Ammon's horn (tissue), 1 donor: ENCODE data around the gene KHK.
"Not testable (repeated sequence)": the region's sequence is repeated elsewhere in the genome, so short reads cannot be mapped to it uniquely, and the experiment has no call there.

Experiments used
- DNase-seq: peaks from one replicate; pipeline ENCODE4 v3.0.0-alpha.2; 2016; ENCODE audit warnings: low spot score

KHK gene

GRCh38 chr2:27060323-27060722 is 26.2 kb upstream of the KHK start:
- no peak for DNase-seq

DNA sequence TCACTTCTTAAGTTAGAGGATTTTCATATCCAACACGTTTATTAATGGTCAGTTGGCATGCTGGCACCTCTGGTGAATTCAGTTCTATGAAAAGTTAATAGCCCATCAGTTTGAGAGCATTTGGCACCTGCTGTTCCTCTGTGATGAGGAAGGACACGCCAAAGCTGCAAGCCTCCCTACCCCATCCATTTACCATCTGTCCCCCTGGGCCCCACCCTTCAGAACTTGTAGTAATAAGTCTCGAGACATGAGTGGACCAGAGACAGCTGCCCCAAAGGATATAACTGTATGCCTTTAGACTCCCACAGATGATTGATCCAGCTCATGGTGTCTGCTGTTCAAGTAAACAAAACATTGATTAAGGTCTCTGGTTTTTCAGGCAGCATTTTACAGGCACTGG is 21.4 kb upstream of the KHK start:
- no peak for DNase-seq

GRCh38 chr2:27067385-27067784 is 19.2 kb upstream of the KHK start:
- no peak for DNase-seq

- DNase-seq: no peak
Observed at GRCh38 chr2:27069436-27069835, 17.1 kb upstream of the KHK start.

- no peak for DNase-seq
Observed at GRCh38 chr2:27069961-27070618, 16.5 kb upstream of the KHK start.

DNA sequence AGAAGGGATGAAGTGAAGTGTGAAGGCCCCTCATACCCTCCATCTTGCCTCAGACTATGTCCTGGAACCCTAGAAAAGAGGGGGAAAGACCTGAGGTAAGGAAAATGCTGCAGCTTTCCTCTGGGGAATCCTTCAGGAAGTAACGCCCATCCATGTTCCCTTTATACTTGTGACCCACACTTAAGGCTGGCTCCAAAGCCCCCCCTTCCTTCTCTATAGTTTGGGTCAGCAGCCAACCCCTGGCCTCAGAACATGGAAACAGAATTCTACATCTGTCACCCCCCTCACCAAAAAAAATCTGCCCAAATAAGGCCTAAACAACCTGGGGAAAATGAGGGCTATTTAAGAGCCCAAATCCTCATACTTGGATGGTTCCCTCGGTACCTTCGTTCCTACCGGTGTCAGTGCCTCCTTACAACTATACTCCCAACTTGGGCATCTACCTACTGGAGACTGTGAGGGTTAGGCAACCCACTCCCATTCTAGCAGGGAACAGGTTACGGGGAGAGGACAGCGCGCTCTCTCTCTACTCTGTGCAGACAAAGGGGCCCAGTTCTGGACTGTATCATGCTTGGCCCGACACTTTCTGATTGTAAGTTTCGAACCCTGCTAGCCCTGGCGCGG is 15.8 kb upstream of the KHK start:
- no peak for DNase-seq

DNA sequence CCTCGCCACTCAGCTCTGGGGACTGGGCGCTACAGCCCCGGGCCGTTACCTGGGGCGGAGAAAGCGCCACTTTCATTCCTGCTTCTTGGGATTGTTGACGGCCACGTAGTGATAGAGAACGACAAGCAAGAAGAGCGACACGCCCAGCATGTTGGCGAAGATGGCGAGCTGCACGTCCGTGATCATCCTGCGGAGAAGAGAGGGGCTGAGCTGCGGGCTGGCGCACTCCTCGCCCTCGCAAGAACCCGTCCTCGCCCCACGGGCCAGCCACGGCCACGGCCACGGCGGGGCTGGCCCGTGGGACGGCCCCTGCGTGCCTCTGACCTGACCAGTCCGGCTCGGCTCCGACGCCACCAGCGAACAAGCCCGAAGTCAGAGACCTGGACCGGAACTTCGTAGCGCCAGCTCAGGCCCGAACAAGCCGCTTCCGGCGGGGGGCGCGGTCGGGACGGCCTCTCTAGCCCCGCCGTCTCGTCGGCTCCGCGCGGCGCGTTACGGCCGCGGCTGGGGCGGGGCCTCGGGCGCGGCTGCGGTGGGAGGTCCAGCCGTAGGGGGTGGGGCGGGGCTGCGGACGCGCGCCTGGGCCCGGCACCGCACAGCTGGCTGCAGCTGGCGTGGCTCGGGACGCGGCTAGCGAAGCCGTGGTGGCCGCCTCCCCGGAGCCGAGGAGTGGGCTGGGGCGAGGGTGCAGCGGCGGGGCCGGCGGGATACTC is 15.1 kb upstream of the KHK start, which contains the start of gene OST4:
TSS of gene OST4 (minus strand) at position 378 of the 713 bp plus-strand sequence.
- DNase-seq: peak; percentile 96

- DNase-seq: no peak
Observed at GRCh38 chr2:27071990-27072830, 14.4 kb upstream of the KHK start.

DNA sequence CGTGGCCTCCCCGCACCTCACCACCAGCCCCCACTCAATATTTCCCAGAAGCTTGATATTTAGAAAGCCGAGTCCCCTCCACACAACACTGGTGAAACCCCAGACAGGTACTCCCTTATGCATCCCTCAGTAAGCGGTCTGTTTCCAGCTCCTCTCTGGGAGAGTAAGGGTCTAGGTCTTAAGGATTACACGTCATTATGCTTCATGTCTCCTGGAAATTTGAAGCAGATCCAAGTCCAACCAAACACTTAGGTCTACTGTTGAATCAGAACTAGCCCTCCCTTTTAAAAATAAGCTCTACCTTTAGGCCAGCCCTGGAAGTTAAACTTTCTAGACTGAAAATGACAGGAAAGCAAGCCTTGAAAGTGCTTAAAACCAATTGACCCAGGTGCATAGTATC is 13.7 kb upstream of the KHK start:
- no peak for DNase-seq

DNA sequence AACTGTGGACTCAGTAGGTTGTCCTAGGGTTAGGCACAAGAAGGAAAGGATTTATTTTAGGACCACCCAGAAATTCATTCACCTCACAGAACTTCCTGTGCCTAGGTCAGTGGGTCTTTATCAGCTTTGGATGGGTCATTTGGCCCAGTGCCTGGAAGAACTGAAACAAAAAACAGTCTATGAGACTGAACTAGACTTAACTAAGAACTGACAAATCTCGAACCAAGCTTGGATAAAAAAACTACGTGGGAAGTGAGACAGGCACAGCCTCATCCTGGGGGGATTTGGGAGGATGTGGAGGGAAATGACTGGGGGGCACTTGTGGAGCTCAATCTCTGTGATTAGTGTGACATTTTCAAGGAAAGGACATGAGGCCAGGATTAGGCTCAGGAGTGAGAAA is 12.8 kb upstream of the KHK start:
- DNase-seq: no peak

DNA sequence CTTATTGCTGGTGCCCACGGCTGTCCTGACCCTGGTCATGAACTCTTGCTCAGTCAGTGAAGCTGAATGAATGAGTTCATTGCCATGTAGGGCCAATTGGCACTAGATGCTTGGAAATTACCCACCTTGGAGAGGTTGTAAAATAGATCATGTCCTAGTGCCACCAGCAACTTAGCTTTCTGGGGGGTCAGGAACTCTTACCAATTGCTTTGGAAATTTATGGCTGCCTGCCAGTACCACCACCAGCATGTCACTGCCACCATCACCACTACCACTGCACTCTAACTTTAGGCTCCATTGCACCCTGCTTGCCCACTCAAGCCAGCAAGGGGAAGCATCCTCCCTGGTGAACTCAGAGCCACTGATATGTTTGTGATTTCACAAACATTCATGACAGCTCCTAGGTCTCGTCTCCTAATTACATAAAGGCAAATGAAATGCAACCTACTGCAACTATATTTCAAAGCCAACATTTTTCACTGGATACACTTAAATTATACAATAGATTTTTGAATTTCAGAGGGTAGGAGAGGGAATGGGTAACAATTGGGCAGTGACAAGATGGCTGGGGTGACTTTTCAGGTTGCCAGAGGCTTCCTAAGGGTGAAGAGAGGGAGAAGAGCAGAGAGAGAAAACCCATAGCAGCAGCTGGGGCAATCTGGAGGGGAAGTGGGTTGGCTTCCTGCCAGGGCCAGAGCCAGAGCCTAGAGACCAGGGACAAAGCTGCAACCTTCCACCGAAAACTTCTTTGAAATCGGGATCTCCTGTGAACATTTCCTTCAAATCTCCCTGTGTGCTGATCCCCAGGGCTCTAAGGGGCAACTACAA is 11.6 kb upstream of the KHK start:
- DNase-seq: peak; percentile 56

DNA sequence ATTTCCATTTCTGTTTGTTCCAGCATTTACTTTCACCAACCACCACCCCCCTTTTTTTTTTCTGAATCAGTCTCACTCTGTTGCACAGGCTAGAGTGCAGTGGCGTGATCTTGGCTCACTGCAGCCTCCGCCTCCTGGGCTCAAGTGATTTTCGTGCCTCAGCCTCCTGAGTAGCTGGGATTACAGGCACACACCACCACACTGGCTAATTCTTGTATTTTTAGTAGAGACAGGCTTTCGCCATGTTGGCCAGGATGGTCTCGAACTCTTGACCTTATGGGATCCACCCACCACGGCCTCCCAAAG is 11.1 kb upstream of the KHK start:
- DNase-seq: not testable (repeated sequence)

- no peak for DNase-seq
Observed at GRCh38 chr2:27076323-27076722, 10.2 kb upstream of the KHK start.

GRCh38 chr2:27077231-27077630 is 9.3 kb upstream of the KHK start:
- no peak for DNase-seq

DNA sequence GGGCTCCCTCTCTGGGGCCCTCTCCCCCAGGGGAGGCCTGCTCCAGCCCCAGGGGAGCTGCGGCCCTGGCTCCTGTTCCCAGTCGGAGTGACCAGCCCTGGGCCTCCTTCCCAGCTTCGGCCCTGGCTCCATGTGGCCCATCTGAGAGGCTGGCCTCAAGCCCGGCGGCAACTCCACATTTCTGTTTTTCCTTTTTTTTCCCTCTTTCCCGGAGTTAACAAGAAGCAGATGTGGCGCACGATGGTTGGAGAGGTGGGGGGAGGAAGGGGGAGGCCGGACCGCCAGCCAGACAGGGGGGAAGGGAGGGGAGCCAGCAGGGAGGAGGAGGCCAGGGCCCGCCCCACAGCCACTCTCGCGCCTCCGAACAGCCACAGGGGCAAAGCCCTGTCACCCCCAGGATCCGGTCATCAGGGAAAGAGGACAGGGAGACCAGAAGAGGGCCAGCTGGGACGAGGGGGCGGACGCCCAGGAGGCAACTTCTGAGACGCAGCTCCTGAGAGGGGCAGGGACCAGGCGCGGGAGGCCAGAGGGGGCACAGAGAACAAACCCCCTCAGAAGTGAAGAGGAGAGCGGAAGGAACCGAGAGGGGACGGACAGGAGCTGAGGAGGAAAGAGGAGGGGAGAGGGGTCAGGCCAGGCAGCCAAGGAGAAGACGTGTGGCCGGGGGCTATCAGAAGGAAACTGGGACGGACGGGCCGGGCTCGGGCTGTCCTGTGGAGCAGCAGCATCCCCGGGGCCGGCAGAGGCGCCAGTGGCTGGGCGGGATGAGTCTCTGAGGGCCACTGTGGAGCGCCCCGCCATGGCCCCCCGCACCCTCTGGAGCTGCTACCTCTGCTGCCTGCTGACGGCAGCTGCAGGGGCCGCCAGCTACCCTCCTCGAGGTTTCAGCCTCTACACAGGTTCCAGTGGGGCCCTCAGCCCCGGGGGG is 8.0 kb upstream of the KHK start, which contains the start of gene EMILIN1:
TSS of gene EMILIN1 (plus strand) at position 349 of the 928 bp plus-strand sequence. CDS start at position 800, 451 bp downstream.
- DNase-seq: peak; percentile 74

GRCh38 chr2:27079233-27080139 is 7.1 kb upstream of the KHK start:
- DNase-seq: no peak

GRCh38 chr2:27080140-27080469 is 6.5 kb upstream of the KHK start:
- DNase-seq: no peak

GRCh38 chr2:27080603-27080936 is 6.0 kb upstream of the KHK start:
- DNase-seq: no peak

DNA sequence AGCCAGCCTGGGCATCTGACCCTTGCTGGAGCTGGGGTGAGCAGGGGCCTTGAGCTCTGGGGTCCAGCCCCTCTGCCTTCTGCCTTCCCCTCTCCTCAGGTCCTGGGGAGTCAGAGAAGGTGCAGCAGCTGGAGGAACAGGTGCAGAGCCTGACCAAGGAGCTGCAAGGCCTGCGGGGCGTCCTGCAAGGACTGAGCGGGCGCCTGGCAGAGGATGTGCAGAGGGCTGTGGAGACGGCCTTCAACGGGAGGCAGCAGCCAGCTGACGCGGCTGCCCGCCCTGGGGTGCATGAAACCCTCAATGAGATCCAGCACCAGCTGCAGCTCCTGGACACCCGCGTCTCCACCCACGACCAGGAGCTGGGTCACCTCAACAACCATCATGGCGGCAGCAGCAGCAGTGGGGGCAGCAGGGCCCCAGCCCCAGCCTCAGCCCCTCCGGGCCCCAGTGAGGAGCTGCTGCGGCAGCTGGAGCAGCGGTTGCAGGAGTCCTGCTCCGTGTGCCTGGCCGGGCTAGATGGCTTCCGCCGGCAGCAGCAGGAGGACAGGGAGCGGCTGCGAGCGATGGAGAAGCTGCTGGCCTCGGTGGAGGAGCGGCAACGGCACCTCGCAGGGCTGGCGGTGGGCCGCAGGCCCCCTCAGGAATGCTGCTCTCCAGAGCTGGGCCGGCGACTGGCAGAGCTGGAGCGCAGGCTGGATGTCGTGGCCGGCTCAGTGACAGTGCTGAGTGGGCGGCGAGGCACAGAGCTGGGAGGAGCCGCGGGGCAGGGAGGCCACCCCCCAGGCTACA is 4.4 kb upstream of the KHK start:
- no peak for DNase-seq
